Measurements from ENCODE around the gene ZNF830. TPM values are rescaled to one million over a fixed set of nuclear protein-coding genes. Genes with fewer than 3 reads are reported as not detected.

The ZNF830 gene
- total RNA-seq, 1 donor from 2014 or later: 18.5 TPM

DNA sequence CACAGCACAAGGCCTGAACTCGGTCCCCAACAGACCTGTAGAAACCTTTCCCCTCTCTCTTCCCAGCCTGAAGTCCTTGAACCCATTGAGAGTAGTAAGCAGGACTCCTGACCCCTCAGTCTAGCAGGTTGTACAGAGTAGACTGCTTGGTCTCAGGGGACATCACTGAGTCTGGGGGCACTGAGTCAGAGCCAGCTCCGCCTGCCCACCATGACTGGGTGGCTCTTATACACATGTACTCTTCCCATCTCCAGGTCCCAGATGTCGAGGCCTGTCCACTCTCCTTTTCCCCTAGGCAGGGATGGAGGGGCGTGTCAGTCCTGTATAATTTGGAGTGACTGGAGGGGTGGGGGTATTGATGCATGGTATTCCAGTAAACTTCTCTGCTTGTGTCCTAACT is 42.4 kb downstream of the ZNF830 start:
- DNase-seq (ENCODE audit: low spot score): no peak
- H3K27me3 Mint-ChIP-seq (ENCODE audit: unreplicated experiment): peaks cover 1% of the 10 kb centered on the region
- peaks cover 27% of the 10 kb centered on the region for H3K36me3 Mint-ChIP-seq (ENCODE audit: low read depth, unreplicated experiment)
- TF ChIP-seq, protein P1, sequence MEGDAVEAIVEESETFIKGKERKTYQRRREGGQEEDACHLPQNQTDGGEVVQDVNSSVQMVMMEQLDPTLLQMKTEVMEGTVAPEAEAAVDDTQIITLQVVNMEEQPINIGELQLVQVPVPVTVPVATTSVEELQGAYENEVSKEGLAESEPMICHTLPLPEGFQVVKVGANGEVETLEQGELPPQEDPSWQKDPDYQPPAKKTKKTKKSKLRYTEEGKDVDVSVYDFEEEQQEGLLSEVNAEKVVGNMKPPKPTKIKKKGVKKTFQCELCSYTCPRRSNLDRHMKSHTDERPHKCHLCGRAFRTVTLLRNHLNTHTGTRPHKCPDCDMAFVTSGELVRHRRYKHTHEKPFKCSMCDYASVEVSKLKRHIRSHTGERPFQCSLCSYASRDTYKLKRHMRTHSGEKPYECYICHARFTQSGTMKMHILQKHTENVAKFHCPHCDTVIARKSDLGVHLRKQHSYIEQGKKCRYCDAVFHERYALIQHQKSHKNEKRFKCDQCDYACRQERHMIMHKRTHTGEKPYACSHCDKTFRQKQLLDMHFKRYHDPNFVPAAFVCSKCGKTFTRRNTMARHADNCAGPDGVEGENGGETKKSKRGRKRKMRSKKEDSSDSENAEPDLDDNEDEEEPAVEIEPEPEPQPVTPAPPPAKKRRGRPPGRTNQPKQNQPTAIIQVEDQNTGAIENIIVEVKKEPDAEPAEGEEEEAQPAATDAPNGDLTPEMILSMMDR (IDR thresholded peaks at IDR 0.05; ENCODE audit: unreplicated experiment): no peak
- H3K4me1 Mint-ChIP-seq (ENCODE audit: unreplicated experiment): peaks cover 2% of the 10 kb centered on the region
- no peaks in the 10 kb centered on the region for H3K9me3 Mint-ChIP-seq (ENCODE audit: unreplicated experiment)
- H3K27ac Mint-ChIP-seq (ENCODE audit: unreplicated experiment): no peak overlapping the region
- H3K4me3 Mint-ChIP-seq (ENCODE audit: unreplicated experiment): no peak overlapping the region

DNA sequence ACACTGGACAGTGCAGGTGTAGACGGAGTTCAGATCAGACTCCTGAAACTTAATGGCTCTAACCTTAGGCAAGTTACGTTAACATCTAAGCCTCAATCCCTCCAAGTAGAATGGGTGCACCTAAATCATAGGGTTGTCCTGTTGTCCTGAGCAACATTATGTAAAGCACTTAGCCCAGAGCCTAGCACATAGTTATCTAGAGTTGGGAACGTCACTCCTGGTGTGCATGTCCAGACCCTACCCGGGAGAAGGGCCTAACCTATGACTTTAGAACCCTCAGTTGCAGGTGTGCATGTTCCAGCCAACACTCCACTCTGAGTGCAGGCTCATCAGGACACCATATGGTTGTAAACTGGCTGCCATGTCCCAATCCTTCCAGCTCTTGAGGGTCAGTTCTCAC is 45.0 kb downstream of the ZNF830 start:
- Mint-ChIP-seq H3K36me3 (ENCODE audit: low read depth, unreplicated experiment) (peaks cover 27% of the 10 kb centered on the region), H3K27me3 (ENCODE audit: unreplicated experiment) (peaks cover under 1% of the 10 kb centered on the region), H3K4me1 (ENCODE audit: unreplicated experiment) (peaks cover 5% of the 10 kb centered on the region), H3K27ac (ENCODE audit: unreplicated experiment) (no peak overlapping the region), H3K4me3 (ENCODE audit: unreplicated experiment) (no peak overlapping the region), H3K9me3 (ENCODE audit: unreplicated experiment) (no peaks in the 10 kb centered on the region)
- no peak for DNase-seq (ENCODE audit: low spot score)
- TF ChIP-seq, protein P1 (IDR thresholded peaks at IDR 0.05; ENCODE audit: unreplicated experiment): no peak

DNA sequence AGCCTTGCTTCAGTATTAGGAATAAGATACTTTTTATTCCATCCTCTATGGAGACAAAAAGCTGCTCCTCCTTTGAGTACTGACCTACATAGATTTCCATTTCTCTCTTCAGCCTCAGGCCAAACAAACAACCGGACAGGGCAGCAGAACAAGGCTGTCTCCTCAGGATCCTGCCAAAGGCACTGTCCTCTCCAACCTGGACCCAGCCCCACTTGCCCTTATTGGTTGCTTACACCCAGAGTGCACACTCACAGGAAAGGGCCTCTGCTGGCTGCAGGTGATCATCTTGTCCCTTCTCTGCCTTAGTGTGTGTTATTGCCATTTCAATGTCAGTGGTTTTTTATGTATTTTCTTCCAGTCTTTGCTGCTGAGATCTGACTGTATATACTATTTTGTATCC is 45.6 kb downstream of the ZNF830 start:
- no peak overlapping the region for H3K4me3 Mint-ChIP-seq (ENCODE audit: unreplicated experiment)
- no peak for DNase-seq (ENCODE audit: low spot score)
- H3K36me3 Mint-ChIP-seq (ENCODE audit: low read depth, unreplicated experiment): peaks cover 23% of the 10 kb centered on the region
- H3K4me1 Mint-ChIP-seq (ENCODE audit: unreplicated experiment): peaks cover 5% of the 10 kb centered on the region
- TF ChIP-seq, protein P1 (IDR thresholded peaks at IDR 0.05; ENCODE audit: unreplicated experiment): no peak
- H3K27ac Mint-ChIP-seq (ENCODE audit: unreplicated experiment): no peak overlapping the region
- no peaks in the 10 kb centered on the region for H3K27me3 Mint-ChIP-seq (ENCODE audit: unreplicated experiment)
- H3K9me3 Mint-ChIP-seq (ENCODE audit: unreplicated experiment): no peaks in the 10 kb centered on the region

DNA sequence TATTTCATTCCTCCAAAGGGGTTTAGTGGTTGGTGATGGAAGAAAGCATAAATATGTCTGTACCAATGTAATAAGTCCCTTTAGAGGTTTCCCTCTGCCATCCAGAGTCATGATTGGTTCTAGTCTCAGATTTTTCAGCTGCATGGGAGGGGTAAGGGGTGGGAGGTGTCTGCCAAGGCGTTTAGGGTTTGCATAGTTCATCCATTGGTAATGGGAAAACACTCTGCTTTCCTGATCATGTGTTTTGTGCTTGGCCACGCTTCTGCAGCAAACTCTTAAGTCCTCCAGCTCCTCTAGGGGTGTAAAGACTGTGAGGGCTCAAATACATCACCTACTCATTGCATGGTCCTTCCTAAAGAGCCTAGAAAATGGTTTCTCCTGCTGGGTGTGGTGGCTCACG is 48.8 kb downstream of the ZNF830 start:
- H3K4me3 Mint-ChIP-seq (ENCODE audit: unreplicated experiment): no peak overlapping the region
- H3K27ac Mint-ChIP-seq (ENCODE audit: unreplicated experiment): no peak overlapping the region
- no peaks in the 10 kb centered on the region for H3K9me3 Mint-ChIP-seq (ENCODE audit: unreplicated experiment)
- peaks cover 5% of the 10 kb centered on the region for H3K4me1 Mint-ChIP-seq (ENCODE audit: unreplicated experiment)
- TF ChIP-seq, protein P1 (IDR thresholded peaks at IDR 0.05; ENCODE audit: unreplicated experiment): no peak
- no peak for DNase-seq (ENCODE audit: low spot score)
- no peaks in the 10 kb centered on the region for H3K27me3 Mint-ChIP-seq (ENCODE audit: unreplicated experiment)
- peaks cover 7% of the 10 kb centered on the region for H3K36me3 Mint-ChIP-seq (ENCODE audit: low read depth, unreplicated experiment)

DNA sequence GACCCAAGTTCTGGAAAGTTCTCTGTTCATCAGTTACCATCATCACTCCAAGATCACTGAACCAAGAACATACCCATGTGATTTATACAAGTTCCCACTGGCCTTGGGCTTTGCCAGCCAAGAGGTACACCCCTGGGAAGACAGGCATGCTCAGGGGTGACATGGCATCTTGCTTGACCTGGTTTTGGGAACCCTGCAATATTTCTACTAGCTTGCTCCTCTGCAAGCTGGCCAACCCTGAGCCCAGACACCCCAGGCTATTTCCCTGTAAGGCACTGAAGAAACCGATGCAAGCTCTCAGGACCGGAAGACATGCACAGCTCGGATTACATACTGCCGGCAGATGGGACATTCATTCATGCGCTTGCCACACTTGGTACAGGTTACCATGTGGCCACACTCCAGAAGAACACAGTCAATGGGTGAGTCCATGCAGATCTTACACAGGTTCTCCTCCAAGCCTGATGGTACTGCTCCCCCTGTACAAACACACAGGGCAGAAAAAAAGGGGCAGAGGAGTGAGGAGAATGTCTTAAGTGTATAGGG is 50.4 kb downstream of the ZNF830 start:
- Mint-ChIP-seq H3K27ac (ENCODE audit: unreplicated experiment) (no peak overlapping the region), H3K4me3 (ENCODE audit: unreplicated experiment) (no peak overlapping the region), H3K4me1 (ENCODE audit: unreplicated experiment) (peaks cover 5% of the 10 kb centered on the region), H3K36me3 (ENCODE audit: low read depth, unreplicated experiment) (peaks cover 7% of the 10 kb centered on the region), H3K9me3 (ENCODE audit: unreplicated experiment) (no peaks in the 10 kb centered on the region), H3K27me3 (ENCODE audit: unreplicated experiment) (no peaks in the 10 kb centered on the region)
- DNase-seq (ENCODE audit: low spot score): no peak
- TF ChIP-seq, protein P1 (IDR thresholded peaks at IDR 0.05; ENCODE audit: unreplicated experiment): no peak

Other genes starting within 250 kb of the ZNF830 start
- gene CCT6B, start 80 bp upstream of the ZNF830 start, total RNA-seq (ENCODE audit: unreplicated experiment): 3.9 TPM
- 42.1 TPM for gene LIG3, start 19.0 kb downstream of the ZNF830 start, total RNA-seq (ENCODE audit: unreplicated experiment)
- gene RFFL, start 102.2 kb downstream of the ZNF830 start, total RNA-seq (ENCODE audit: unreplicated experiment): 20.6 TPM
- 16.3 TPM for gene RAD51D, start 158.3 kb downstream of the ZNF830 start, total RNA-seq (ENCODE audit: unreplicated experiment)
- gene FNDC8, start 160.1 kb downstream of the ZNF830 start, total RNA-seq (ENCODE audit: unreplicated experiment): not detected
- gene NLE1, start 180.8 kb downstream of the ZNF830 start, total RNA-seq (ENCODE audit: unreplicated experiment): 16.7 TPM
- gene UNC45B, start 186.3 kb downstream of the ZNF830 start, total RNA-seq (ENCODE audit: unreplicated experiment): 1.9 TPM
- gene SLC35G3, start 232.9 kb downstream of the ZNF830 start, total RNA-seq (ENCODE audit: unreplicated experiment): not detected